GM18511 (cell line): ENCODE results near the gene RUSC2.
"Not testable (repeated sequence)": the region's sequence is repeated elsewhere in the genome, so short reads cannot be mapped to it uniquely, and the experiment has no call there.

Experiments
- ATAC-seq: cut with Tn5 transposase; IDR thresholded peaks from one replicate; pipeline ENCODE4 v1.9.1; 2021; ENCODE audit warnings: mild to moderate bottlenecking, moderate library complexity; ENCODE audit not compliant: unreplicated experiment

The RUSC2 gene

GRCh38 chr9:35522187-35522586 is 32.3 kb downstream of the RUSC2 start:
- no peak for ATAC-seq

- ATAC-seq, result no peak
Observed at GRCh38 chr9:35522700-35523099, 32.8 kb downstream of the RUSC2 start.

GRCh38 chr9:35523556-35523955 is 33.6 kb downstream of the RUSC2 start:
- not testable (repeated sequence) for ATAC-seq

- ATAC-seq, result no peak
Observed at GRCh38 chr9:35526087-35526801, 36.3 kb downstream of the RUSC2 start.

DNA sequence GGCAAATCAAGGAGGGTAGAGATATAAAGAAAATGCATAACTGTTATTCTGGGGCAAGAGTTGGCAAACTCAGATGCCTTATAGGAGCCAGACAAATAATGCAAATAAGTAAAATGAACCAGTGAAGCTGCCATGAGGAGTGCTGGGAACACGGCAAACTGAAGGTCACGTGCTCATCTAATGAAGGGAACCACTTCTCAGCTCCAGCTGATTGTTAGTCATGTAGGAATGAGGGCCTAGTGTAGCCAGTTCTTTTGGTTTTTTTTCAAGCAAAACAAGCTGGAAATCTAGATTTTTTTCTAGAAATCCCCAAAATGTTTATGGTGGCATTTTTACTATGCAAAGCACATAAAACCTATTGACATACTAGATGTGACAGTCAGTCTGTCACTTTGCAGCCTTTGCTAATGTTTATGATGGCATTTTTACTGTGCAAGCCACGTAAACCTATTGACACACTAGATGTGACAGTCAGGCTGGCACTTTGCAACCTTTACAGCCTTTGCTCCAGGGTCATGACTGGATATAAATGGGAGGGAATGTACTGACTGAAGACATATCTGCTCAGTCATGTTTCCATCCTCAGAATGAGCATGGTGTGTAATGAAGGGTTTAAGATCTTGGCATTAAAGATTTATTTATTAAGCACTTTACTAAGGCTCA is 39.4 kb downstream of the RUSC2 start:
- ATAC-seq, result no peak

DNA sequence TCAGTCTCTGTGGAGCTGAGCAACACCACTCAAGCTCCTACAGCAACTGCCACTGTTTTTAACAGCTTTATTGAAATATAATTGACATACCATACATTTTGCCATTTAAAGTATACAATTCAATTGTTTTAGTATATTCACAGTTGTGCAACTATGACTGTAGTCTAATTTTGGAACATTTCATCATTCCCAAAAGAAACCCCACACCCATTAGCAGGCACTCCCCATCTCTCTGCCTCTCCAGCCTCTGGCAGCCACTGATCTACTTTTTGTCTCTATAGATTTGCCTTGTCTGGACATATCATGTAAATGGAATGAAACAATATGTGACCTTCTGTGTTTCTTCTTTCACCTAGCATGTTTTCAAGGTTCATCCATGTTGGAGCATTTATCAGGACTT is 43.5 kb downstream of the RUSC2 start:
- ATAC-seq, result no peak

DNA sequence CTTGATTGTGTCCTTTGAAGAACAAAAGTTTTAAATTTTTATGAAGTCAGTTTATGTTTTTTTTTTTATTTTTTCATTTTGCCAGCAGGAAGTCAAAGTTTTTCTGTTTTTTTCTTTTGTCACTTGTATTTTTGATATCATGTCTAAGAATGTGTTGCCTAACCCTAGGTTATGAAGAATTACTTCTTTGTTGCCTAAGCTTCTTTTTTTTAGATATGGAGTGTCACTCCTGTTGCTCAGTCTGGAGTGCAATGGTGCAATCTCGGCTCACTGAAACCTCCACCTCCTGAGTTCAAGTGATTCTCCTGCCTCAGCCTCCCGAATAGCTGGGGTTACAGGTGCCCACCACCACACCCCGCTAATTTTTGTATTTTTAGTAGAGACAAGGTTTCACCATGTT is 45.0 kb downstream of the RUSC2 start:
- not testable (repeated sequence) for ATAC-seq

GRCh38 chr9:35537913-35538312 is 48.0 kb downstream of the RUSC2 start:
- no peak for ATAC-seq

DNA sequence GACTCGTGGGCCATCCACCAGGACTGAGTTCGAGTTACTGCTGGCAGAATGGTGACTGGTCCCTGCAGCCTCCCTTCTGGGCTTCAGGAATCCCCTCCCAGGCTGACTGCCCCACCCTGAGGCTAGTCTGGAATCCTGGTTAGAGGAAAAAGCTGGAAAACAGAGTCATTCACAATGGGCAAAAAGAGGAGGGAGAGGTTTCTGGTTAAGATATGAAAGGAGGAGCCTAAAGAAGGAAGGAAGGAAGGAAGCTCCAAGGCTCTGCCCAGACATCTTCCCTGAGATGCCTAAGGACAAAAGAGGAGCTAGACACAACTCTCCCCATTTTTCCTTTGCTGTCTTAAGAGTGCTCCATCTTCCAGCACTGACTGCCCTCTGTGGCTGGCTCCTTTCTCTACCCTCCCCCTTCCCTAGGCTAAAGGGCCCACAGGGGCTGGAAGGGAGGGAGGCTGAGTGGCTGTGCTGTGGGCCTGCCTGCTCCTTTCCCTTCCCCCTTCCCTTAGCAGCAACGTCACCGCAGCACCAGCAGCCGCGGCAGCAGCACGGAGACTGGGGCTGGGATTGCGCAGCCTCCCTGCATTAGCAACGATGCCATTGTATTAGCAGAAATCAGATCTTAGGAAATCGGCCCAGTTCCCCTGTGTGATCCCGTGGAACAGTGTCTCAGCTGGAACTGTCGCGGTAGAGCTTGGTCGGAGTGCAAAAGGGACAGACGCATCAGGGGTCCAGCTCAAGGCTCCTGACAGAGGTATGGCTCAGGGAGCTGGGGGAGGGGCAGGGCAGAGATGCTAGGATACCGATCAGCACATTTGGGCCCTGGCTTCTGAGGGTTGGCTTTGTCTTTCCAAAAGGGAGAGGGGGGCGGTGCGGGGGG is 48.7 kb downstream of the RUSC2 start:
- no peak for ATAC-seq
